ENCODE measurements around the gene PPP1R14C. TPM values are rescaled to one million over a fixed set of nuclear protein-coding genes. Genes with fewer than 3 reads are reported as not detected.
A peak's percentile ranks its signal among the peaks of the same experiment; 100 is the strongest.

PPP1R14C gene
- polyA plus RNA-seq, 1 donor (not counting 4 experiments of a cell fraction or from before 2014, with no cell fraction given), result 50.6 TPM

DNA sequence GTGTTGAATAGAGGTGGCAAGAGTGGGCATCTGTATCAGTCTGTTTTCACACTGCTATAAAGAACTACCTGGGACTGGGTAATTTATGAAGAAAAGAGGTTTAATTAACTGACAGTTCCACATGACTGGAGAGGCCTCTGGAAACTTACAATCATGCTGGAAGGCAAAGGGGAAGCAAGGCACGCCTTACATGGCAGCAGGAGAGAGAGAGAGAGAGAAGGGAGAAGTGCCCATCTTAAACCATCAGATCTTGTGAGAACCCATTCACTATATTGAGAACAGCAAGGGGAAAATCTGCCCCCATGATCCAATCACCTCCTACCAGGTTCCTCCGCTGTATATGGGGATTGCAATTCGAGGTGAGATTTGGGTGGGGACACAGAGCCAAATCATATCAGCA is 18.6 kb upstream of the PPP1R14C start:
- dilution Hi-C loops (cut with MboI; ENCODE audit: extremely low pct_ligation_motif_present, low sequenced_read_pairs), result no loop called here
- no peak for FAIRE-seq
- no peak overlapping the region for H3K27ac ChIP-seq (ENCODE audit: control insufficient read depth, insufficient read depth, low read length)

DNA sequence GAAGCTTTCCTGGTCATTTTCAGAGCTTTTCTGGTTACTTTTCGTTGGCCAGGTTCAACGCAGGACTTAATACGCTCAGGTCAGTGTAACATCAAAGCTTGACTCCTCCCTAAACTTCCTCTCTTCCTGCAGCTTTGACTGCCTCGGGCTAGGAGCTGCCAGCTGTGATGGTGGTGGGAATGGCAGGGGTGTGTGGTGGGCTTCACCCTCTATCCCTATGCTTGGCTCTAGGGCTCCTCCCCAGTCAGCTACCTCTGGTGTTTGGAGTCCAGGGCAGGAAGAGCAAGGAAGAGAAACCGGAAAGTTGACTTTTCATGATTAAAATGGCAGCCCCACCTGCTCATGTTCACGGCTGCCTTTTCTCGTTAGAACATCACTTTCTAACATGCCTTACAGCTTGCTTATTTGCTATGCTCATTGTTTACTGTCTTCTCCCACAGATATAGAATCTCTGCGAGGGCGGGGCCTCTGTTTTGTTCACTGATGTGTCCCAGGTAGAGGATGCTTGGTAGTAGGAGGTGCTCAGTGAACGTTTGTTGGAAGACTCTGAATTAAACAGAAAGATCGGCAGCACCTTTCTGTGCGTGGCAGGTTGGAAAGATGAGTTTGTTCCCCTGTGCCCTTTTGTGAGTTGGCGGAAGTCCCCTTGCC is 16.1 kb upstream of the PPP1R14C start:
- Histone ChIP-seq H4K20me1 (ENCODE audit: control insufficient read depth, extremely low read depth, insufficient read depth, low read length) (no peaks in the 10 kb centered on the region), H3K27ac (ENCODE audit: control insufficient read depth, insufficient read depth, low read length) (no peak overlapping the region), H3K4me1 (ENCODE audit: control insufficient read depth, extremely low read depth, insufficient read depth, low read length) (peaks cover 2% of the 10 kb centered on the region), H3K9ac (ENCODE audit: control insufficient read depth, extremely low read depth, insufficient read depth, low read length) (no peak overlapping the region), H3K27me3 (ENCODE audit: control insufficient read depth, extremely low read depth, insufficient read depth, low read length) (no peaks in the 10 kb centered on the region), H3K9me3 (ENCODE audit: control insufficient read depth, low read depth, low read length) (no peaks in the 10 kb centered on the region), H3K79me2 (ENCODE audit: control insufficient read depth, insufficient read depth, low read length) (no peaks in the 10 kb centered on the region), H3K4me2 (ENCODE audit: control insufficient read depth, extremely low read depth, insufficient read depth, low read depth, low read length) (peak overlapping the region; percentile 18), H3K9me1 (ENCODE audit: control insufficient read depth, extremely low read depth, insufficient read depth, low read length) (no peaks in the 10 kb centered on the region), H3K36me3 (ENCODE audit: control insufficient read depth in 2 of 2, extremely low read depth in 1 of 2, insufficient read depth in 2 of 2, low read length in 2 of 2) (no peaks in the 10 kb centered on the region), H3K4me3 (ENCODE audit: control insufficient read depth in 2 of 3, extremely low read depth in 1 of 3, insufficient read depth in 2 of 3, low read depth in 1 of 3, low read length in 3 of 3) (no peak overlapping the region), H2AFZ (ENCODE audit: control insufficient read depth, low read length) (peak overlapping the region; percentile 39)
- dilution Hi-C loops (cut with MboI; ENCODE audit: extremely low pct_ligation_motif_present, low sequenced_read_pairs), result no loop called here
- TF ChIP-seq, protein P1, sequence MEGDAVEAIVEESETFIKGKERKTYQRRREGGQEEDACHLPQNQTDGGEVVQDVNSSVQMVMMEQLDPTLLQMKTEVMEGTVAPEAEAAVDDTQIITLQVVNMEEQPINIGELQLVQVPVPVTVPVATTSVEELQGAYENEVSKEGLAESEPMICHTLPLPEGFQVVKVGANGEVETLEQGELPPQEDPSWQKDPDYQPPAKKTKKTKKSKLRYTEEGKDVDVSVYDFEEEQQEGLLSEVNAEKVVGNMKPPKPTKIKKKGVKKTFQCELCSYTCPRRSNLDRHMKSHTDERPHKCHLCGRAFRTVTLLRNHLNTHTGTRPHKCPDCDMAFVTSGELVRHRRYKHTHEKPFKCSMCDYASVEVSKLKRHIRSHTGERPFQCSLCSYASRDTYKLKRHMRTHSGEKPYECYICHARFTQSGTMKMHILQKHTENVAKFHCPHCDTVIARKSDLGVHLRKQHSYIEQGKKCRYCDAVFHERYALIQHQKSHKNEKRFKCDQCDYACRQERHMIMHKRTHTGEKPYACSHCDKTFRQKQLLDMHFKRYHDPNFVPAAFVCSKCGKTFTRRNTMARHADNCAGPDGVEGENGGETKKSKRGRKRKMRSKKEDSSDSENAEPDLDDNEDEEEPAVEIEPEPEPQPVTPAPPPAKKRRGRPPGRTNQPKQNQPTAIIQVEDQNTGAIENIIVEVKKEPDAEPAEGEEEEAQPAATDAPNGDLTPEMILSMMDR (optimal IDR thresholded peaks at IDR 0.05 in 1 of 3, IDR thresholded peaks at IDR 0.05 in 1 of 3, conservative IDR thresholded peaks at IDR 0.05 in 1 of 3; ENCODE audit: extremely low read depth in 1 of 3, insufficient read depth in 2 of 3, low read length in 3 of 3), result no peak
- no peak for TF ChIP-seq EZH2 (IDR thresholded peaks at IDR 0.05; ENCODE audit: low read length)
- DNase-seq (ENCODE audit: low read depth, low spot score), result no peak
- no peak for FAIRE-seq

More for the DNA sequence above, 18.6 kb upstream of the PPP1R14C start:
- Histone ChIP-seq H3K9ac (ENCODE audit: control insufficient read depth, extremely low read depth, insufficient read depth, low read length) (no peak overlapping the region), H3K36me3 (ENCODE audit: control insufficient read depth in 2 of 2, extremely low read depth in 1 of 2, insufficient read depth in 2 of 2, low read length in 2 of 2) (no peaks in the 10 kb centered on the region), H3K4me2 (ENCODE audit: control insufficient read depth, extremely low read depth, insufficient read depth, low read depth, low read length) (no peak overlapping the region), H3K4me3 (ENCODE audit: control insufficient read depth in 2 of 3, extremely low read depth in 1 of 3, insufficient read depth in 2 of 3, low read depth in 1 of 3, low read length in 3 of 3) (no peak overlapping the region), H3K4me1 (ENCODE audit: control insufficient read depth, extremely low read depth, insufficient read depth, low read length) (peaks cover 2% of the 10 kb centered on the region), H3K9me3 (ENCODE audit: control insufficient read depth, low read depth, low read length) (no peaks in the 10 kb centered on the region), H3K9me1 (ENCODE audit: control insufficient read depth, extremely low read depth, insufficient read depth, low read length) (no peaks in the 10 kb centered on the region), H4K20me1 (ENCODE audit: control insufficient read depth, extremely low read depth, insufficient read depth, low read length) (no peaks in the 10 kb centered on the region), H2AFZ (ENCODE audit: control insufficient read depth, low read length) (no peak overlapping the region), H3K79me2 (ENCODE audit: control insufficient read depth, insufficient read depth, low read length) (no peaks in the 10 kb centered on the region), H3K27me3 (ENCODE audit: control insufficient read depth, extremely low read depth, insufficient read depth, low read length) (no peaks in the 10 kb centered on the region)
- no peak for DNase-seq (ENCODE audit: low read depth, low spot score)
- TF ChIP-seq EZH2 (IDR thresholded peaks at IDR 0.05; ENCODE audit: low read length), result no peak
- TF ChIP-seq, protein P1 (optimal IDR thresholded peaks at IDR 0.05 in 1 of 3, IDR thresholded peaks at IDR 0.05 in 1 of 3, conservative IDR thresholded peaks at IDR 0.05 in 1 of 3; ENCODE audit: extremely low read depth in 1 of 3, insufficient read depth in 2 of 3, low read length in 3 of 3), result no peak

Measured in keratinocyte (primary cell).